Hepatic stellate cell (primary cell): ENCODE data around the gene SYN1.

Experiments used
- DNase-seq: peaks from one replicate; pipeline ENCODE4 v3.0.0; 2011; ENCODE audit warnings: low spot score

SYN1 gene

GRCh38 chrX:47523297-47523696, 96.4 kb downstream of the SYN1 start:
- peak; percentile 59 for DNase-seq
